Skeletal muscle tissue (tissue), 4 donors: ENCODE results near the gene FAM3D. TPM values are rescaled to one million over a fixed set of nuclear protein-coding genes. Genes with fewer than 3 reads are reported as not detected.

ENCODE experiments used
- H3K27ac ChIP-seq: one replicate; pipeline ENCODE4 v1.7.0; 2013; ENCODE audit warnings: mild to moderate bottlenecking, low read depth, low read length, inconsistent platforms
- H3K27me3 ChIP-seq, 3 donors: one replicate each; pipeline ENCODE4 v1.7.0; 2013; ENCODE audit warnings: low read length in 3 of 3; ENCODE audit not compliant: control insufficient read depth in 3 of 3, insufficient read depth in 3 of 3
- H3K36me3 ChIP-seq, 3 donors: one replicate each; pipeline ENCODE4 v1.7.0; 2013; ENCODE audit warnings: low read length in 3 of 3; ENCODE audit not compliant: control insufficient read depth in 3 of 3, insufficient read depth in 3 of 3
- H3K4me1 ChIP-seq, 3 donors: one replicate each; pipeline ENCODE4 v1.7.0; 2013; ENCODE audit warnings: low read length in 3 of 3, mild to moderate bottlenecking in 3 of 3; ENCODE audit not compliant: control insufficient read depth in 3 of 3, insufficient read depth in 3 of 3
- H3K4me3 ChIP-seq, 3 donors: one replicate each; pipeline ENCODE4 v1.7.0; 2013; ENCODE audit warnings: low read length in 3 of 3
- H3K9ac ChIP-seq, 3 donors: one replicate each; pipeline ENCODE4 v1.7.0; 2013; ENCODE audit warnings: low read length in 3 of 3, mild to moderate bottlenecking in 3 of 3, moderate library complexity in 2 of 3, low read depth in 1 of 3
- H3K9me3 ChIP-seq, 3 donors: one replicate each; pipeline ENCODE4 v1.7.0; 2013; ENCODE audit warnings: low read length in 3 of 3; ENCODE audit not compliant: control insufficient read depth in 3 of 3
- total RNA-seq: library from RNA; depleted of rRNA; stranded (reverse); fragments of >200 nt; gene quantifications from one replicate; pipeline ENCODE4 v1.2.3, GENCODE V29; 2014
- donor health status: Osteomylitis.

Gene FAM3D
- total RNA-seq, 1 donor from 2014 or later = not detected

- Histone ChIP-seq H3K4me3 (no peak overlapping the region), H3K27ac (no peak overlapping the region), H3K9me3 (no peaks in the 10 kb centered on the region), H3K27me3 (peaks cover 0 to 6% (median 6%) of the 10 kb centered on the region in 3 donors), H3K4me1 (no peaks in the 10 kb centered on the region), H3K36me3 (no peaks in the 10 kb centered on the region), H3K9ac (no peak overlapping the region)
Observed at GRCh38 chr3:58658508-58658907, 8.1 kb downstream of the FAM3D start.

- Histone ChIP-seq H3K36me3 (no peaks in the 10 kb centered on the region), H3K27me3 (peaks cover 0 to 6% (median 6%) of the 10 kb centered on the region in 3 donors), H3K4me1 (no peaks in the 10 kb centered on the region), H3K9me3 (no peaks in the 10 kb centered on the region), H3K4me3 (no peak overlapping the region), H3K27ac (no peak overlapping the region), H3K9ac (no peak overlapping the region)
Observed at GRCh38 chr3:58657571-58658141, 8.9 kb downstream of the FAM3D start.

GRCh38 chr3:58657036-58657520 is 9.5 kb downstream of the FAM3D start:
- H3K4me1 ChIP-seq = no peaks in the 10 kb centered on the region
- H3K27ac ChIP-seq = no peak overlapping the region
- no peak overlapping the region for H3K4me3 ChIP-seq
- no peaks in the 10 kb centered on the region for H3K9me3 ChIP-seq
- no peak overlapping the region for H3K9ac ChIP-seq
- peaks cover 0 to 6% (median 6%) of the 10 kb centered on the region in 3 donors for H3K27me3 ChIP-seq
- H3K36me3 ChIP-seq = no peaks in the 10 kb centered on the region

- H3K4me3 ChIP-seq = no peak overlapping the region
- no peak overlapping the region for H3K27ac ChIP-seq
- H3K4me1 ChIP-seq = no peaks in the 10 kb centered on the region
- no peaks in the 10 kb centered on the region for H3K9me3 ChIP-seq
- no peaks in the 10 kb centered on the region for H3K36me3 ChIP-seq
- peaks cover 0 to 6% (median 6%) of the 10 kb centered on the region in 3 donors for H3K27me3 ChIP-seq
- H3K9ac ChIP-seq = no peak overlapping the region
Observed at GRCh38 chr3:58656631-58657030, 9.9 kb downstream of the FAM3D start.

GRCh38 chr3:58654466-58654865 is 12.1 kb downstream of the FAM3D start:
- H3K36me3 ChIP-seq = no peaks in the 10 kb centered on the region
- H3K9ac ChIP-seq = no peak overlapping the region
- H3K4me3 ChIP-seq = no peak overlapping the region
- H3K4me1 ChIP-seq = no peaks in the 10 kb centered on the region
- no peaks in the 10 kb centered on the region for H3K9me3 ChIP-seq
- H3K27me3 ChIP-seq = peaks cover 0 to 6% (median 6%) of the 10 kb centered on the region in 3 donors
- no peak overlapping the region for H3K27ac ChIP-seq

GRCh38 chr3:58652624-58653023 is 13.9 kb downstream of the FAM3D start:
- H3K27ac ChIP-seq = no peak overlapping the region
- no peaks in the 10 kb centered on the region for H3K36me3 ChIP-seq
- H3K9ac ChIP-seq = no peak overlapping the region
- H3K27me3 ChIP-seq = peaks cover 0 to 6% (median 6%) of the 10 kb centered on the region in 3 donors
- H3K4me1 ChIP-seq = no peaks in the 10 kb centered on the region
- no peak overlapping the region for H3K4me3 ChIP-seq
- H3K9me3 ChIP-seq = no peaks in the 10 kb centered on the region

GRCh38 chr3:58651276-58651675 is 15.3 kb downstream of the FAM3D start:
- no peaks in the 10 kb centered on the region for H3K9me3 ChIP-seq
- no peak overlapping the region for H3K27ac ChIP-seq
- no peak overlapping the region for H3K4me3 ChIP-seq
- no peaks in the 10 kb centered on the region for H3K4me1 ChIP-seq
- no peaks in the 10 kb centered on the region for H3K36me3 ChIP-seq
- no peak overlapping the region for H3K9ac ChIP-seq
- peaks cover 0 to 6% (median 5%) of the 10 kb centered on the region in 3 donors for H3K27me3 ChIP-seq

GRCh38 chr3:58647381-58648141 is 19.0 kb downstream of the FAM3D start:
- no peak overlapping the region for H3K9ac ChIP-seq
- H3K36me3 ChIP-seq = no peaks in the 10 kb centered on the region
- no peaks in the 10 kb centered on the region for H3K9me3 ChIP-seq
- H3K27ac ChIP-seq = no peak overlapping the region
- no peak overlapping the region for H3K4me3 ChIP-seq
- H3K4me1 ChIP-seq = no peaks in the 10 kb centered on the region
- H3K27me3 ChIP-seq = no peaks in the 10 kb centered on the region

- no peaks in the 10 kb centered on the region for H3K4me1 ChIP-seq
- H3K36me3 ChIP-seq = no peaks in the 10 kb centered on the region
- no peak overlapping the region for H3K9ac ChIP-seq
- H3K4me3 ChIP-seq = no peak overlapping the region
- H3K27ac ChIP-seq = no peak overlapping the region
- H3K27me3 ChIP-seq = no peaks in the 10 kb centered on the region
- no peaks in the 10 kb centered on the region for H3K9me3 ChIP-seq
Observed at GRCh38 chr3:58646503-58646902, 20.1 kb downstream of the FAM3D start.

GRCh38 chr3:58645726-58646125 is 20.8 kb downstream of the FAM3D start:
- H3K4me3 ChIP-seq = no peak overlapping the region
- no peaks in the 10 kb centered on the region for H3K36me3 ChIP-seq
- H3K27ac ChIP-seq = no peak overlapping the region
- no peaks in the 10 kb centered on the region for H3K4me1 ChIP-seq
- H3K9ac ChIP-seq = no peak overlapping the region
- H3K27me3 ChIP-seq = no peaks in the 10 kb centered on the region
- no peaks in the 10 kb centered on the region for H3K9me3 ChIP-seq
